Measurements from ENCODE around the gene KRTAP10-3. TPM values are rescaled to one million over a fixed set of nuclear protein-coding genes. Genes with fewer than 3 reads are reported as not detected.

KRTAP10-3 gene
- total and polyA plus RNA-seq, 9 donors = not detected

DNA sequence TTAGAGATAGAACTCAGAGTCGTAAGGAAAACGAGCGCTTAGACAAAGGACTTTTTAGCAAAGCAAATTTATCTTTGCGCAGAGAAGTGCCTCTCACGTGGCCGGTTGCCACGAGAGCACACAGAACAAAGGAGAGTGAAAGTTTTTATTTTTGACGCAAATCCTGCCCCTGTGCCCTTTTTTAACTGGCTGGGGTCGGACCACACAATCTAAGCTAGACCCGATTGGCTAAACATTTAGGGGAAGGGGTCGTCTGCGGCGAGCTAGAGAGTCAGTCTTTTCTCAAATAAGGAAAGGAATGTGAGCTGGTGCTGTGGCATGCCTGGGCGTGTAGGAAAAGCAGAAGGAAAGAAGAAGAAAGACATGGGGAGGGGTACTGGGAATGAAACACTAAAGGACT lies 9.7 kb downstream of the KRTAP10-3 start:
- Histone ChIP-seq H3K4me1 (ENCODE audit: insufficient read depth) (no peaks in the 10 kb centered on the region), H3K4me3 (no peak overlapping the region), H3K27ac (no peak overlapping the region), H3K36me3 (no peaks in the 10 kb centered on the region), H3K9me3 (peaks cover 0 to 3% of the 10 kb centered on the region in 2 donors), H3K27me3 (no peaks in the 10 kb centered on the region)
- TF ChIP-seq EP300 (IDR thresholded peaks at IDR 0.05) = no peak
- TF ChIP-seq, protein P1, sequence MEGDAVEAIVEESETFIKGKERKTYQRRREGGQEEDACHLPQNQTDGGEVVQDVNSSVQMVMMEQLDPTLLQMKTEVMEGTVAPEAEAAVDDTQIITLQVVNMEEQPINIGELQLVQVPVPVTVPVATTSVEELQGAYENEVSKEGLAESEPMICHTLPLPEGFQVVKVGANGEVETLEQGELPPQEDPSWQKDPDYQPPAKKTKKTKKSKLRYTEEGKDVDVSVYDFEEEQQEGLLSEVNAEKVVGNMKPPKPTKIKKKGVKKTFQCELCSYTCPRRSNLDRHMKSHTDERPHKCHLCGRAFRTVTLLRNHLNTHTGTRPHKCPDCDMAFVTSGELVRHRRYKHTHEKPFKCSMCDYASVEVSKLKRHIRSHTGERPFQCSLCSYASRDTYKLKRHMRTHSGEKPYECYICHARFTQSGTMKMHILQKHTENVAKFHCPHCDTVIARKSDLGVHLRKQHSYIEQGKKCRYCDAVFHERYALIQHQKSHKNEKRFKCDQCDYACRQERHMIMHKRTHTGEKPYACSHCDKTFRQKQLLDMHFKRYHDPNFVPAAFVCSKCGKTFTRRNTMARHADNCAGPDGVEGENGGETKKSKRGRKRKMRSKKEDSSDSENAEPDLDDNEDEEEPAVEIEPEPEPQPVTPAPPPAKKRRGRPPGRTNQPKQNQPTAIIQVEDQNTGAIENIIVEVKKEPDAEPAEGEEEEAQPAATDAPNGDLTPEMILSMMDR (IDR thresholded peaks at IDR 0.05) = no peak
- no peak for TF ChIP-seq POLR2A (IDR thresholded peaks at IDR 0.05)
- intact Hi-C loops (cut with DNase I) = no loop called here
- DNase-seq = no peak
- 17 to 19% (median 17%) methylated on average over 14 of the region's 14 CpGs for WGBS, 3 donors

DNA sequence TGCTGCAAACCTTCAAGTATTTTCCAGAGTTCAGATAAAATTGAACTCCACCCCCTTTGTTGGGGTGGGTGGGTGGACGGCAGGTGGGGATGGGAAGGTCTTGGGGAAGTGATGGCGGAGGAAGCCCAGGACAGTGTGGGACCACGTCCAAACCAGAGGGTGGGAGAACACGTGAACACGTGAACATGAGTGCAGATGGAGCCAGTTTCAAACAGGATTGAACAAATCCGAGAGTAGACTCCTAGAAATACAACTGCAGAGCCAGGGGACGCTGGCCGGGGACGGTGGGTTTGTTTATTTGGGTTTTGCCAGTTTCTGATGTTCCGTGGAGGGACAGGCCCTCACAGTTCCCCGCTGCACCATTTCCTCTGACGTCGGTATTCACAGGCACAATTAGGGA lies 10.2 kb downstream of the KRTAP10-3 start:
- DNase-seq = no peak
- intact Hi-C loops (cut with DNase I) = no loop called here
- WGBS, 3 donors = 50 to 59% (median 52%) methylated on average over 13 of the region's 13 CpGs
- Histone ChIP-seq H3K27ac (no peak overlapping the region), H3K36me3 (no peaks in the 10 kb centered on the region), H3K4me1 (ENCODE audit: insufficient read depth) (no peaks in the 10 kb centered on the region), H3K27me3 (no peaks in the 10 kb centered on the region), H3K9me3 (peaks cover 0 to 3% of the 10 kb centered on the region in 2 donors), H3K4me3 (no peak overlapping the region)
- TF ChIP-seq, protein P1 (IDR thresholded peaks at IDR 0.05) = no peak
- TF ChIP-seq POLR2A (IDR thresholded peaks at IDR 0.05) = no peak

DNA sequence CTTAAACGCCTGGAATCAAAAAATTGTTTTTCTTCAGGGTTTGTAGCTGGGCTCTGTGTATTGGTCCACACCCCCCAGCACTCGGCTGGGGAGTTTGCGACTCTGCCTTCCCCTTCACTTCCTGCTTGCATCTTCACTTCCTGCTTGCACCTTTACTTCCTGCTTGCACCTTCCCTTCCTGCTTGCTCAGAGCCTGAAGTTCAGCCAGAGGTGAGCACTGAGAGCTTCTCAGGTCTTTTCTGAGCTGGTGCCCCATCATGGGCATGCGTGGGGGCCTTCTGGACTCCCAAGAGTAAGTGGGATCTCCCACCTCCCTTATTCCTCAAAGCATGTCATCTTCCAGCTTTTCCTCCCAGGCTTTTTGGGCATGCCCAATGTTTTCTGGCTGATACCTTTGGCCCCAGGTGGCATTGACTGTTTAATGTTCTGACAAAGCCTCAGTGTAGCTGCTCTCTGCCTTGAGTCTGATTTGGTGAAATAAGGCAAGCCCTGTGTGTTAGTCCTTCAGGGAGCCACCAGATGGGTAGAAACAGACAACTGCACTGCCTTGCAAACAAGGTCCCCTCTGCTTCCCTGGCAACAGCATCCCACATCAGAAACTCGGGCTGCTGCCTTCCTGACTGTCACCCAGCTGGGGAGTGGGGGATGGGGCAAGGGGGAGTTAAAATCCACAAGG lies 10.8 kb downstream of the KRTAP10-3 start:
- 56 to 59% (median 56%) methylated on average over 5 of the region's 5 CpGs for WGBS, 3 donors
- TF ChIP-seq, protein P1 (IDR thresholded peaks at IDR 0.05) = no peak
- TF ChIP-seq EP300 (IDR thresholded peaks at IDR 0.05) = no peak
- TF ChIP-seq POLR2A (IDR thresholded peaks at IDR 0.05) = no peak
- intact Hi-C loops (cut with DNase I) = no loop called here
- Histone ChIP-seq H3K27me3 (no peaks in the 10 kb centered on the region), H3K27ac (no peak overlapping the region), H3K36me3 (no peaks in the 10 kb centered on the region), H3K4me1 (ENCODE audit: insufficient read depth) (no peaks in the 10 kb centered on the region), H3K9me3 (peaks cover 0 to 3% of the 10 kb centered on the region in 2 donors), H3K4me3 (no peak overlapping the region)
- DNase-seq = no peak

DNA sequence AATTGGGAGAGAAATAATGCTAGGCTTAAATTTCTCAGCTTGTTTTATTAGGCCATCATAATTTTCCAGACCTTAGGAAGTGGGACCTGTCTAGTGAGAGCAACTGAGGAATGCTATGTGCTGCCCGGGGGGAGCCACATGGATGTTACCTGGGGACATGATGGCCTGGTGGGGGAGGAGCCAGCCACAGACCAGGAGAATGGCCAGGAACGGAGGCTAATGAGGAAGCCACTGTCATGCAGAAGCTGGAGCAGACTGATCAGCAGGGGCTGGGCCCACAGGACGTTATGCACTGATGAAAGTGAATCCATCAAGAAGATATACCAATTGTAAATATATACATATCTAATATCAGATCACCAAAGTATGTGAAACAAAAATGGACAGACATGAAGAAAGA lies 14.0 kb downstream of the KRTAP10-3 start:
- 63 to 76% (median 68%) methylated on average over 3 of the region's 3 CpGs for WGBS, 3 donors
- Histone ChIP-seq H3K27ac (no peak overlapping the region), H3K36me3 (no peaks in the 10 kb centered on the region), H3K4me1 (ENCODE audit: insufficient read depth) (no peaks in the 10 kb centered on the region), H3K4me3 (no peak overlapping the region), H3K27me3 (no peaks in the 10 kb centered on the region), H3K9me3 (no peaks in the 10 kb centered on the region)
- no peak for DNase-seq
- TF ChIP-seq POLR2A (IDR thresholded peaks at IDR 0.05) = no peak
- TF ChIP-seq, protein P1 (IDR thresholded peaks at IDR 0.05) = no peak
- no peak for TF ChIP-seq EP300 (IDR thresholded peaks at IDR 0.05)
- intact Hi-C loops (cut with DNase I) = no loop called here

Data from ovary (tissue), 9 donors.